Measurements from ENCODE around the gene ENOX1.

GRCh38 chr13:43492311-43492710 lies 294.5 kb downstream of the ENOX1 start:
- TF ChIP-seq CTCF (conservative IDR thresholded peaks at IDR 0.05; ENCODE audit: low read depth, low read length) (no peak), EZH2 (IDR thresholded peaks at IDR 0.05; ENCODE audit: low read length, unreplicated experiment) (no peak)
